ENCODE data around the gene EYS. TPM values are rescaled to one million over a fixed set of nuclear protein-coding genes. Genes with fewer than 3 reads are reported as not detected.

The EYS gene
- total RNA-seq, 1 donor from 2014 or later: 0.06 TPM

DNA sequence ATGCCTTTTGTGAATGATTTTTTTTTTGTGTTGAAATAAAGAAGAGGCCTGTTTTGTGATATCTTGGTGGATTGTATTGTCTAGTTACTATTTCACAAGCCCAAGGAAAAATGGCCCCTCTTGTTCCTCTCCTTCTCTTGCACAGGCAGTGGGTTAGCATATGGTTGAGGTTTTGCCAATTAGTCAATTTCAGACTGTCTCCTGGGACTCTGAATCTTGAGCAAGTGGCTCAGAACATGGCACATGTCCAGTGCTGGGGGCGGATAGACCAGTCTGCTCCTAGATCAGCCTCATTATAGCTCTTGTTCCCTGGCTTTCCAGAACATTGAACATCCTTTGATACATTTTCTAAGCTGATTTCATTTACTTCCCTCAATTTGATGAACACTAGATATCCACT, 1482.2 kb downstream of the EYS start:
- TF ChIP-seq, protein P1, sequence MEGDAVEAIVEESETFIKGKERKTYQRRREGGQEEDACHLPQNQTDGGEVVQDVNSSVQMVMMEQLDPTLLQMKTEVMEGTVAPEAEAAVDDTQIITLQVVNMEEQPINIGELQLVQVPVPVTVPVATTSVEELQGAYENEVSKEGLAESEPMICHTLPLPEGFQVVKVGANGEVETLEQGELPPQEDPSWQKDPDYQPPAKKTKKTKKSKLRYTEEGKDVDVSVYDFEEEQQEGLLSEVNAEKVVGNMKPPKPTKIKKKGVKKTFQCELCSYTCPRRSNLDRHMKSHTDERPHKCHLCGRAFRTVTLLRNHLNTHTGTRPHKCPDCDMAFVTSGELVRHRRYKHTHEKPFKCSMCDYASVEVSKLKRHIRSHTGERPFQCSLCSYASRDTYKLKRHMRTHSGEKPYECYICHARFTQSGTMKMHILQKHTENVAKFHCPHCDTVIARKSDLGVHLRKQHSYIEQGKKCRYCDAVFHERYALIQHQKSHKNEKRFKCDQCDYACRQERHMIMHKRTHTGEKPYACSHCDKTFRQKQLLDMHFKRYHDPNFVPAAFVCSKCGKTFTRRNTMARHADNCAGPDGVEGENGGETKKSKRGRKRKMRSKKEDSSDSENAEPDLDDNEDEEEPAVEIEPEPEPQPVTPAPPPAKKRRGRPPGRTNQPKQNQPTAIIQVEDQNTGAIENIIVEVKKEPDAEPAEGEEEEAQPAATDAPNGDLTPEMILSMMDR (conservative IDR thresholded peaks at IDR 0.05; ENCODE audit: low read depth, low read length): no peak
- no peak for DNase-seq (ENCODE audit: low read depth)
- H3K4me3 ChIP-seq (ENCODE audit: low read depth, low read length): no peak overlapping the region

- H3K4me3 ChIP-seq (ENCODE audit: low read depth, low read length): no peak overlapping the region
- no peak for DNase-seq (ENCODE audit: low read depth)
- TF ChIP-seq, protein P1 (conservative IDR thresholded peaks at IDR 0.05; ENCODE audit: low read depth, low read length): no peak
Observed at GRCh38 chr6:64221776-64222175, 1485.2 kb downstream of the EYS start.

- no peak for DNase-seq (ENCODE audit: low read depth)
- TF ChIP-seq, protein P1 (conservative IDR thresholded peaks at IDR 0.05; ENCODE audit: low read depth, low read length): no peak
- H3K4me3 ChIP-seq (ENCODE audit: low read depth, low read length): no peak overlapping the region
Observed at GRCh38 chr6:64220801-64221200, 1486.2 kb downstream of the EYS start.

DNA sequence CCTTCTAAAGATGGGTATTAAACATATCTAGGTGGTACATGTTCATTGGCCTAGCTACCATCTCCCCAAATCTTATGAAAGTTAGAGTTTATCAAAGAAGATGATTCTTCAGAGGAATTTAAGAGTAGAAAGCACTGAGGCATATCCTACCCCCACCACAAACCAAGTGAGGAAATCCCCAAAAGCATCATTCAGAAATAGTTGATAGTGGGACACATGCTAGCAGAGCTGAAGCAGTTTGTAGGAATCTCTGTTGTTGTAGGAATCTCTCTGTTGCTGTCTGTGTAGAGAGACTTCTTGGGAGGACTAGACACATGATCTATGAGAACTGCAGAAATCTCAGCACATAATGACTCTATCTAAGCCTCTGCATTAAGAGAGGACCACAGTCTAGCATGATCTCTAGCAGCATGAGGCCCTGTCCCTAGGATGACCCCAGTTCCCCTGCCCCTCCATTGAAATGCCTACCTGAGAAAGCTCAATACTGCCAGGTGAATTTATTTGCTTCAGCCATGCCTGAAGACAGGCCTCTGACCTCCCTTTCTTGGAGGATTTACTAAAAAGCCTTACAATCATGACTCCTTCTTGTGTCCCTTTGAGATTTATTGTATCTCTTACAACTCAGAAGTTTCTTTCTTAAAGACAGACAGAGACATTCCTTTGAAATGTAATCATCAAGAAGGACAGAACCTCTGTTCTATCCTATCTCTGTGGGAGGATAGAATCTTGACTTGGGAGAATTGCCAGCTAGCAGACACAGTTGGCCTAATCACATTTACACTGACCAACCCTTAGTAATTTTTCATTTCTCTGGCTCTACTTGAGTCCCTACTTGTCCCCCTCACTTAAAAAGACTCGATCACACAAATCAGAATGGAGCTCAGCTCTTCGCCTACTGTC, 1489.1 kb downstream of the EYS start:
- no peak overlapping the region for H3K4me3 ChIP-seq (ENCODE audit: low read depth, low read length)
- no peak for DNase-seq (ENCODE audit: low read depth)
- TF ChIP-seq, protein P1 (conservative IDR thresholded peaks at IDR 0.05; ENCODE audit: low read depth, low read length): no peak

GRCh38 chr6:64214373-64214772, 1492.7 kb downstream of the EYS start:
- DNase-seq (ENCODE audit: low read depth): no peak
- H3K4me3 ChIP-seq (ENCODE audit: low read depth, low read length): no peak overlapping the region

GRCh38 chr6:64213697-64214096, 1493.3 kb downstream of the EYS start:
- TF ChIP-seq, protein P1 (conservative IDR thresholded peaks at IDR 0.05; ENCODE audit: low read depth, low read length): no peak
- DNase-seq (ENCODE audit: low read depth): no peak
- no peak overlapping the region for H3K4me3 ChIP-seq (ENCODE audit: low read depth, low read length)

More at GRCh38 chr6:64214373-64214772, 1492.7 kb downstream of the EYS start:
- TF ChIP-seq, protein P1 (conservative IDR thresholded peaks at IDR 0.05; ENCODE audit: low read depth, low read length): no peak

DNA sequence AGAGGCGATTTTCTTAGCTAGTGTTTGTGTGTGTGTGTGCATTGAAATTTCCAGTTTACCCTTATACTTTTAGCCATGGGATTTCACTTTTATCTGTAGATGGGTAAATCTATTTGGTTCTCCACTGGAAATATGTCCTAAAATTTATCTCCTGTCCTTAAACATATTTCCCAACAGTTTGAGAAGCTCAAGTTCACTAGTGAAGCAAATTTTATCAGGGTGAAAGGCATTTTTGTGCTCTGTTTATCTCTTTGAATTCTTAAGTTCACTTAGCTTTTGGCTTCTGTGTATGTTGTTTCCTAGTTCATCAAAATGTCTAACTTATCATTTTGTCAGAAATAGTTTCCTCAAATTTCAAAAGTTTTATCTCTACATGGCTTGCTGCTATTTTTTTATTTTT, 1509.8 kb downstream of the EYS start:
- no peak overlapping the region for H3K4me3 ChIP-seq (ENCODE audit: low read depth, low read length)
- no peak for DNase-seq (ENCODE audit: low read depth)
- TF ChIP-seq, protein P1 (conservative IDR thresholded peaks at IDR 0.05; ENCODE audit: low read depth, low read length): no peak

Data from epithelial cell of proximal tubule (primary cell).